Measurements from ENCODE around the gene OR6Q1. TPM values are rescaled to one million over a fixed set of nuclear protein-coding genes. Genes with fewer than 3 reads are reported as not detected.

Gene OR6Q1
- total RNA-seq, 1 experiment from 2014 or later: not detected

DNA sequence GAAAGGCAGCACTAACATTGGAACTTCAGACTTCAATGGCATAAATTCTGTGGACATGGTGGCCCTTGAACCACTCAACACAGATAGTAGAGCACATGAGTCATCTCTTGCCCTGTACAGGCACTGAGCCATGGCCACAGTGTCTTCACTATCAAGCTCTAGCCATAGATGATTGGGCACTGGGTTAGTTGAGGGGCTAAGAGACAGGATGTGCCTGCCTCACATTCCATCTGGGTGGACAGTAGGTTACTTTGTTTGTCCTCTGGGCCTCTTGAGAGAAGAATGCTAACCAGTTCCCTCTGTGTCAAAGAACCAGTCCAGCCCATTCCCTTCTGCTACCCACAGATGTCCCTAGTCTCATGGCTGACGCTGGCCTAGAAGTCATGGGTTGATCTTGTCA lies 39.8 kb downstream of the OR6Q1 start:
- H3K36me3 ChIP-seq: no peaks in the 10 kb centered on the region
- H3K27me3 ChIP-seq: no peaks in the 10 kb centered on the region
- no peak for DNase-seq
- no peaks in the 10 kb centered on the region for H3K4me1 ChIP-seq
- H3K9me3 ChIP-seq (replicated peaks): no peaks in the 10 kb centered on the region
- H3K27ac ChIP-seq: no peak overlapping the region
- H3K4me3 ChIP-seq: no peak overlapping the region

DNA sequence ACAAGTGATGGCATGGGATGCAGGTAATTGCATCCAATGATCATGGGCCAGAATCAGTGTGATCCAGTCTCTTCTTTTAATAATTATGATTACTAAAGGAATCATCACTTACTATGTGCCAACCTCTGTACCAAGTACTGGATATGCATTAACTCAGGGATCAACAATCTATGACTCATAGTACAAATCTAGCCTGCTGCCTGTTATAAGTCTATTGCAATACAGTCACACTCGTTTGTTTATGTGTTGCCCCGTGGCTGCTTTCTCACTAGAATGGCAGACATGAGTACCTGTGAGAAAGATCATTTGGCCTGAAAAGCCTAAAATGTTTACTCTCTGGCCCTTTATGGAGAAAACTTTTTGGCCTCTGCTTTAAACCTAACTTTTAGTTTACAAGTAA lies 45.0 kb downstream of the OR6Q1 start:
- Histone ChIP-seq H3K9me3 (replicated peaks) (no peaks in the 10 kb centered on the region), H3K27me3 (no peaks in the 10 kb centered on the region), H3K27ac (no peak overlapping the region), H3K36me3 (no peaks in the 10 kb centered on the region), H3K4me3 (no peak overlapping the region), H3K4me1 (no peaks in the 10 kb centered on the region)
- DNase-seq: no peak

Other genes with a start within 250 kb of the OR6Q1 start
- gene OR9Q1, start 7.1 kb upstream of the OR6Q1 start, total RNA-seq (2014; rRNA removed; shearing (Covaris generic)): not detected in 2 replicates
- not detected in 2 replicates for gene OR9I1, start 94.6 kb downstream of the OR6Q1 start, total RNA-seq (2014; rRNA removed; shearing (Covaris generic))
- not detected in 2 replicates for gene OR9Q2, start 158.1 kb downstream of the OR6Q1 start, total RNA-seq (2014; rRNA removed; shearing (Covaris generic))
- not detected in 2 replicates for gene OR1S2, start 173.2 kb downstream of the OR6Q1 start, total RNA-seq (2014; rRNA removed; shearing (Covaris generic))
- not detected in 2 replicates for gene OR1S1, start 181.8 kb downstream of the OR6Q1 start, total RNA-seq (2014; rRNA removed; shearing (Covaris generic))
- not detected in 2 replicates for gene OR10Q1, start 198.0 kb downstream of the OR6Q1 start, total RNA-seq (2014; rRNA removed; shearing (Covaris generic))
- gene OR10W1, start 237.3 kb downstream of the OR6Q1 start, total RNA-seq (2014; rRNA removed; shearing (Covaris generic)): not detected in 2 replicates